Keratinocyte (primary cell): ENCODE data around the gene TMEM106B.

Source experiments
- CTCF ChIP-seq, 3 experiments: IDR thresholded peaks in 1 of 3; conservative IDR thresholded peaks in 1 of 3; optimal IDR thresholded peaks in 1 of 3; 2 replicates in 2 of 3; 3 replicates in 1 of 3; pipeline versions ENCODE3 to v1.5.1; 2011; ENCODE audit warnings: low read length in 3 of 3, mild to moderate bottlenecking in 3 of 3, moderate library complexity in 2 of 3, control low read depth in 1 of 3, inconsistent platforms in 1 of 3; ENCODE audit not compliant: insufficient read depth in 2 of 3; ENCODE audit errors: extremely low read depth in 1 of 3
- EZH2 ChIP-seq: IDR thresholded peaks from one replicate; pipeline ENCODE4 v1.6.1; 2012; ENCODE audit warnings: inconsistent platforms, mild to moderate bottlenecking, low read length, moderate library complexity

- TF ChIP-seq CTCF (optimal IDR thresholded peaks at IDR 0.05 in 1 of 3, IDR thresholded peaks at IDR 0.05 in 1 of 3, conservative IDR thresholded peaks at IDR 0.05 in 1 of 3; ENCODE audit: extremely low read depth in 1 of 3, insufficient read depth in 2 of 3, low read length in 3 of 3) = no peak
- TF ChIP-seq EZH2 = no peak
Measured at GRCh38 chr7:12196386-12196785, 14.7 kb upstream of the TMEM106B start.
